ENCODE measurements around the gene GIMD1. TPM values are rescaled to one million over a fixed set of nuclear protein-coding genes. Genes with fewer than 3 reads are reported as not detected.
"Not testable (repeated sequence)": the region's sequence is repeated elsewhere in the genome, so short reads cannot be mapped to it uniquely, and the experiment has no call there.

GIMD1 gene
- total RNA-seq, 1 experiment from 2014 or later = not detected

DNA sequence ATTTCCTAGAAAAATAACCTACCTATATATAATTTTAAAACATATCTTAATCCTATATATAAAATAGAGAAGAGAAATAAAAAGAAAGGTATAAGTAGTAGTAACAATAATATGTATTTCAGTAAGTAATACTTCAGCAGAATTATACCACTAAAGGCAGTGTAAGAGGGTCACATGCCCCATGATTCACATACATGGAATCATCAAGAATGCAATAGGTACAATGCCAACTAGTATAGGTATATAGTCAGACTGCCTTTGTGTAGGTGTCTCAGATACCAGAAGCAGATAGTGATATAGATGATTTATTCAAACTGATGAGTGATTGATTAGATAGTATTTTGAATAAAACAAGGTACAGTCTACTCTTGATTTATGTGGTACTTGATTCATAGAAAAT, 42.8 kb downstream of the GIMD1 start:
- TF ChIP-seq SIN3A (IDR thresholded peaks at IDR 0.05; ENCODE audit: borderline replicate concordance, insufficient read depth, low read depth, low read length) = no peak
- no peak for TF ChIP-seq POLR2AphosphoS5 (IDR thresholded peaks at IDR 0.05; ENCODE audit: low read depth, low read length)
- TF ChIP-seq, protein P1, sequence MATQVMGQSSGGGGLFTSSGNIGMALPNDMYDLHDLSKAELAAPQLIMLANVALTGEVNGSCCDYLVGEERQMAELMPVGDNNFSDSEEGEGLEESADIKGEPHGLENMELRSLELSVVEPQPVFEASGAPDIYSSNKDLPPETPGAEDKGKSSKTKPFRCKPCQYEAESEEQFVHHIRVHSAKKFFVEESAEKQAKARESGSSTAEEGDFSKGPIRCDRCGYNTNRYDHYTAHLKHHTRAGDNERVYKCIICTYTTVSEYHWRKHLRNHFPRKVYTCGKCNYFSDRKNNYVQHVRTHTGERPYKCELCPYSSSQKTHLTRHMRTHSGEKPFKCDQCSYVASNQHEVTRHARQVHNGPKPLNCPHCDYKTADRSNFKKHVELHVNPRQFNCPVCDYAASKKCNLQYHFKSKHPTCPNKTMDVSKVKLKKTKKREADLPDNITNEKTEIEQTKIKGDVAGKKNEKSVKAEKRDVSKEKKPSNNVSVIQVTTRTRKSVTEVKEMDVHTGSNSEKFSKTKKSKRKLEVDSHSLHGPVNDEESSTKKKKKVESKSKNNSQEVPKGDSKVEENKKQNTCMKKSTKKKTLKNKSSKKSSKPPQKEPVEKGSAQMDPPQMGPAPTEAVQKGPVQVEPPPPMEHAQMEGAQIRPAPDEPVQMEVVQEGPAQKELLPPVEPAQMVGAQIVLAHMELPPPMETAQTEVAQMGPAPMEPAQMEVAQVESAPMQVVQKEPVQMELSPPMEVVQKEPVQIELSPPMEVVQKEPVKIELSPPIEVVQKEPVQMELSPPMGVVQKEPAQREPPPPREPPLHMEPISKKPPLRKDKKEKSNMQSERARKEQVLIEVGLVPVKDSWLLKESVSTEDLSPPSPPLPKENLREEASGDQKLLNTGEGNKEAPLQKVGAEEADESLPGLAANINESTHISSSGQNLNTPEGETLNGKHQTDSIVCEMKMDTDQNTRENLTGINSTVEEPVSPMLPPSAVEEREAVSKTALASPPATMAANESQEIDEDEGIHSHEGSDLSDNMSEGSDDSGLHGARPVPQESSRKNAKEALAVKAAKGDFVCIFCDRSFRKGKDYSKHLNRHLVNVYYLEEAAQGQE (IDR thresholded peaks at IDR 0.05; ENCODE audit: insufficient read depth in 1 of 2, low read depth in 2 of 2, low read length in 1 of 2) = no peak
- DNase-seq (ENCODE audit: low read depth, low spot score) (no peak), ATAC-seq (no peak)
- Histone ChIP-seq H3K27ac (ENCODE audit: low read length) (no peak overlapping the region), H3K36me3 (ENCODE audit: control insufficient read depth, insufficient read depth, low read length) (peaks cover 19% of the 10 kb centered on the region), H3K9me3 (ENCODE audit: control insufficient read depth, insufficient read depth, low read depth, low read length) (no peaks in the 10 kb centered on the region), H3K4me1 (ENCODE audit: control insufficient read depth, insufficient read depth, low read length) (no peaks in the 10 kb centered on the region), H3K27me3 (ENCODE audit: control insufficient read depth, insufficient read depth, low read length) (no peaks in the 10 kb centered on the region), H3K4me3 (ENCODE audit: low read depth in 2 of 2, low read length in 2 of 2) (no peak overlapping the region)
- ChIA-PET POLR2A (no interaction called here), CTCF (no interaction called here)
- in situ Hi-C loops (cut with HindIII; ENCODE audit: low pct_unique_long_range_greater_than_20kb, low sequenced_read_pairs) = no loop called here
- intact Hi-C loops (cut with micrococcal nuclease; ENCODE audit: unreplicated experiment) = no loop called here
- no TSS peak for BruUV-seq (replicated peaks)

DNA sequence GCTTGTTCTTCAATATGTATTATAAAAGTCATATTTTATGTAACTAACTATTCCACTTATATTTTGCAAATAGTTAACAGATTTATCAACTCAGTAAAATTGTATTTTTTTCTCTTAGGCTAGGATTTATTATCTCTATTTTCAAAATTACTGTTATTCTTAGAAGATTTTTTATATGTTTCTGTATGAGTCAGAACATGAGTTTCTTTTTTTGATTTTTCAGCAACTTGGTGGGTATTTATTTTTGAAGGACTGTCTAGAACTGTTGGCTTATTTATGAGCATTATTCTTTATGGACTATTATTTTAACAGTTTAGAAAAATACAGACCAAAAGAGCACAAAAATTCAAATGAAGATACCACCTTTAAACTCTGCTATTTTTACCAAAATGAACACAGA, 45.5 kb downstream of the GIMD1 start:
- POLR2A ChIA-PET = no interaction called here
- no TSS peak for BruUV-seq (replicated peaks)
- Histone ChIP-seq H3K4me1 (ENCODE audit: control insufficient read depth, insufficient read depth, low read length) (no peaks in the 10 kb centered on the region), H3K27ac (ENCODE audit: low read length) (no peak overlapping the region), H3K27me3 (ENCODE audit: control insufficient read depth, insufficient read depth, low read length) (no peaks in the 10 kb centered on the region), H3K9me3 (ENCODE audit: control insufficient read depth, insufficient read depth, low read depth, low read length) (no peaks in the 10 kb centered on the region), H3K4me3 (ENCODE audit: low read depth in 2 of 2, low read length in 2 of 2) (no peak overlapping the region), H3K36me3 (ENCODE audit: control insufficient read depth, insufficient read depth, low read length) (peaks cover 10% of the 10 kb centered on the region)
- in situ Hi-C loops (cut with HindIII; ENCODE audit: low pct_unique_long_range_greater_than_20kb, low sequenced_read_pairs) (no loop called here), intact Hi-C loops (cut with micrococcal nuclease; ENCODE audit: unreplicated experiment) (no loop called here)
- DNase-seq (ENCODE audit: low read depth, low spot score) (no peak), ATAC-seq (no peak)
- TF ChIP-seq, protein P1 (IDR thresholded peaks at IDR 0.05; ENCODE audit: insufficient read depth in 1 of 2, low read depth in 2 of 2, low read length in 1 of 2) = no peak
- no peak for TF ChIP-seq POLR2AphosphoS5 (IDR thresholded peaks at IDR 0.05; ENCODE audit: low read depth, low read length)
- TF ChIP-seq SIN3A (IDR thresholded peaks at IDR 0.05; ENCODE audit: borderline replicate concordance, insufficient read depth, low read depth, low read length) = no peak
- TF ChIP-seq TCF7L2 (IDR thresholded peaks at IDR 0.05; ENCODE audit: low read depth, low read length) = no peak
- TF ChIP-seq, protein P2, sequence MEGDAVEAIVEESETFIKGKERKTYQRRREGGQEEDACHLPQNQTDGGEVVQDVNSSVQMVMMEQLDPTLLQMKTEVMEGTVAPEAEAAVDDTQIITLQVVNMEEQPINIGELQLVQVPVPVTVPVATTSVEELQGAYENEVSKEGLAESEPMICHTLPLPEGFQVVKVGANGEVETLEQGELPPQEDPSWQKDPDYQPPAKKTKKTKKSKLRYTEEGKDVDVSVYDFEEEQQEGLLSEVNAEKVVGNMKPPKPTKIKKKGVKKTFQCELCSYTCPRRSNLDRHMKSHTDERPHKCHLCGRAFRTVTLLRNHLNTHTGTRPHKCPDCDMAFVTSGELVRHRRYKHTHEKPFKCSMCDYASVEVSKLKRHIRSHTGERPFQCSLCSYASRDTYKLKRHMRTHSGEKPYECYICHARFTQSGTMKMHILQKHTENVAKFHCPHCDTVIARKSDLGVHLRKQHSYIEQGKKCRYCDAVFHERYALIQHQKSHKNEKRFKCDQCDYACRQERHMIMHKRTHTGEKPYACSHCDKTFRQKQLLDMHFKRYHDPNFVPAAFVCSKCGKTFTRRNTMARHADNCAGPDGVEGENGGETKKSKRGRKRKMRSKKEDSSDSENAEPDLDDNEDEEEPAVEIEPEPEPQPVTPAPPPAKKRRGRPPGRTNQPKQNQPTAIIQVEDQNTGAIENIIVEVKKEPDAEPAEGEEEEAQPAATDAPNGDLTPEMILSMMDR (IDR thresholded peaks at IDR 0.05) = no peak
- CTCF ChIA-PET = no interaction called here

DNA sequence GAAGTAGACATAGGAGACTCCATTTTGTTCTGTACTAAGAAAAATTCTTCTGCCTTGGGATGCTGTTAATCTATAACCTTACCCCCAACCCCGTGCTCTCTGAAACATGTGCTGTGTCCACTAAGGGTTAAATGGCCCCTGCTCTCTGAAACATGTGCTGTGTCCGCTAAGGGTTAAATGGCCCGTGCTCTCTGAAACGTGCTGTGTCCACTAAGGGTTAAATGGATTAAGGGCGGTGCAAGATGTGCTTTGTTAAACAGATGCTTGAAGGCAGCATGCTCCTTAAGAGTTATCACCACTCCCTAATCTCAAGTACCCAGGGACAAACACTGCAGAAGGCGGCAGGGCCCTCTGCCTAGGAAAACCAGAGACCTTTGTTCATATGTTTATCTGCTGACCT, 46.8 kb downstream of the GIMD1 start:
- ATAC-seq; H3K27ac ChIP-seq (ENCODE audit: low read length); in situ Hi-C loops (cut with HindIII; ENCODE audit: low pct_unique_long_range_greater_than_20kb, low sequenced_read_pairs); DNase-seq (ENCODE audit: low read depth, low spot score); H3K9me3 ChIP-seq (ENCODE audit: control insufficient read depth, insufficient read depth, low read depth, low read length); BruUV-seq (replicated peaks); H3K4me3 ChIP-seq (ENCODE audit: low read depth in 2 of 2, low read length in 2 of 2); POLR2A ChIA-PET; intact Hi-C loops (cut with micrococcal nuclease; ENCODE audit: unreplicated experiment); CTCF ChIA-PET; H3K27me3 ChIP-seq (ENCODE audit: control insufficient read depth, insufficient read depth, low read length); H3K36me3 ChIP-seq (ENCODE audit: control insufficient read depth, insufficient read depth, low read length); H3K4me1 ChIP-seq (ENCODE audit: control insufficient read depth, insufficient read depth, low read length): not testable (repeated sequence)

DNA sequence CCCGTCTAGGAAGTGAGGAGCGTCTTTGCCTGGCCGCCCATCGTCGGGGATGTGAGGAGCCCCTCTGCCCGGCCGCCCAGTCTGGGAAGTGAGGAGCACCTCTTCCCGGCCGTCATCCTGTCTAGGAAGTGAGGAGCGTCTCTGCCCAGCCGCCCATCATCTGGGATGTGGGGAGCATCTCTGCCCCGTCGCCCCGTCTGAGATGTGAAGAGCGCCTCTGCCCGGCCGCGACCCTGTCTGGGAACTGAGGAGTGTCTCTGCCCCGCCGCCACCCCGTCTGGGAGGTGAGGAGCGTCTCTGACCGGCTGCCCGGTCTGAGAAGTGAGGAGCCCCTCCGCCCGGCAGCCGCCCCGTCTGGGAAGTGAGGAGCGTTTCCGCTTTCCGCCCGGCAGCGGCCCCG, 47.4 kb downstream of the GIMD1 start:
- H3K4me1 ChIP-seq (ENCODE audit: control insufficient read depth, insufficient read depth, low read length); CTCF ChIA-PET; POLR2A ChIA-PET; ATAC-seq; DNase-seq (ENCODE audit: low read depth, low spot score); in situ Hi-C loops (cut with HindIII; ENCODE audit: low pct_unique_long_range_greater_than_20kb, low sequenced_read_pairs); H3K4me3 ChIP-seq (ENCODE audit: low read depth in 2 of 2, low read length in 2 of 2); H3K36me3 ChIP-seq (ENCODE audit: control insufficient read depth, insufficient read depth, low read length); H3K27ac ChIP-seq (ENCODE audit: low read length); H3K27me3 ChIP-seq (ENCODE audit: control insufficient read depth, insufficient read depth, low read length); intact Hi-C loops (cut with micrococcal nuclease; ENCODE audit: unreplicated experiment); H3K9me3 ChIP-seq (ENCODE audit: control insufficient read depth, insufficient read depth, low read depth, low read length); BruUV-seq (replicated peaks): not testable (repeated sequence)

Data from Panc1 (cell line).